GM12864 (cell line): ENCODE measurements around the gene SCN8A.
"Not testable (repeated sequence)": the region's sequence is repeated elsewhere in the genome, so short reads cannot be mapped to it uniquely, and the experiment has no call there.

Experiments
- DNase-seq: peaks from one replicate; pipeline ENCODE4 v3.0.0-alpha.2; 2011; ENCODE audit warnings: low read depth
- H3K4me3 ChIP-seq: 2 replicates; pipeline ENCODE4 v1.5.1; 2011; ENCODE audit warnings: mild to moderate bottlenecking, low read depth, low read length, control low read depth
- TF ChIP-seq, protein P1 (sequence below): IDR thresholded peaks from 2 replicates; pipeline ENCODE4 v1.5.1; 2011; ENCODE audit warnings: low read depth, mild to moderate bottlenecking, moderate library complexity, low read length, control low read depth, inconsistent platforms; ENCODE audit errors: missing control alignments

Gene SCN8A

DNA sequence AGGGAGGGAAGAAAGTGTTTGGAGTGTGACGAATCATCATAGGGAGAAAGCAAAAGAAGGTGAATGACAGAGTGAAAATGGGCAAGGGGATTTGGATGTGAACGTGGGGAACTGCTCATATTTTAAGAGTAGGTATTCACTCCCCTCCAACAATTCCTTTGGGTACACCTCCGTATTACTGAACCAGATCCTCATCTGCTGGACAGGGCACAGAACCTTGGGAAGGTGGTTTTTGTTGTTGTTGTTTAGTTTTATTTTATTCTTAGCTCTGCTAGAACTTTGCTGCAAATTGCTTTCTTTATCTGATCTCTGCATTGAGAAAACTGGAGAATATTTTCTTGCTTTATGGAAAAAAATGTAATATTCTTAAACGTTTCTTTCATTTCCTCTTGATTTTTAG, 7.1 kb downstream of the SCN8A start:
- DNase-seq, result no peak
- H3K4me3 ChIP-seq, result no peak overlapping the region
- TF ChIP-seq, protein P1, sequence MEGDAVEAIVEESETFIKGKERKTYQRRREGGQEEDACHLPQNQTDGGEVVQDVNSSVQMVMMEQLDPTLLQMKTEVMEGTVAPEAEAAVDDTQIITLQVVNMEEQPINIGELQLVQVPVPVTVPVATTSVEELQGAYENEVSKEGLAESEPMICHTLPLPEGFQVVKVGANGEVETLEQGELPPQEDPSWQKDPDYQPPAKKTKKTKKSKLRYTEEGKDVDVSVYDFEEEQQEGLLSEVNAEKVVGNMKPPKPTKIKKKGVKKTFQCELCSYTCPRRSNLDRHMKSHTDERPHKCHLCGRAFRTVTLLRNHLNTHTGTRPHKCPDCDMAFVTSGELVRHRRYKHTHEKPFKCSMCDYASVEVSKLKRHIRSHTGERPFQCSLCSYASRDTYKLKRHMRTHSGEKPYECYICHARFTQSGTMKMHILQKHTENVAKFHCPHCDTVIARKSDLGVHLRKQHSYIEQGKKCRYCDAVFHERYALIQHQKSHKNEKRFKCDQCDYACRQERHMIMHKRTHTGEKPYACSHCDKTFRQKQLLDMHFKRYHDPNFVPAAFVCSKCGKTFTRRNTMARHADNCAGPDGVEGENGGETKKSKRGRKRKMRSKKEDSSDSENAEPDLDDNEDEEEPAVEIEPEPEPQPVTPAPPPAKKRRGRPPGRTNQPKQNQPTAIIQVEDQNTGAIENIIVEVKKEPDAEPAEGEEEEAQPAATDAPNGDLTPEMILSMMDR, result no peak

DNA sequence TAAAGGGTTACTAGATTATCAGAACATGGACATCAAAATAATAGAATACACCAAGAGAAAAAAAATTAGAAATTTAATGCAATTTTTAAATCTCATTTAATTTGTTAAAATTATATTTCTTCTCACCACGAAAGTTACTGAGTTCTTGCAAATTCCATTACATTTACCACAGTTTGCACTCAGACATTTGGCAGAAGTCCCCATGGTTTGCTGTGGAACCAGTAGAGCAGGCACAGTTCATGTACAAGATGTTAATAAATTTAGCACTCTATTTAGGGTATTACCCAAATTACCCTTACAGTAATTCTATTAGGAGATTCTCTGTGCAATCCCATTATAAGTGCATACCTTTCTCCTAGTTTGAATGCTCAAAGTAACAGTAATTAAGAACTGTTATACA, 9.7 kb downstream of the SCN8A start:
- DNase-seq, result no peak
- TF ChIP-seq, protein P1, result no peak
- no peak overlapping the region for H3K4me3 ChIP-seq

DNA sequence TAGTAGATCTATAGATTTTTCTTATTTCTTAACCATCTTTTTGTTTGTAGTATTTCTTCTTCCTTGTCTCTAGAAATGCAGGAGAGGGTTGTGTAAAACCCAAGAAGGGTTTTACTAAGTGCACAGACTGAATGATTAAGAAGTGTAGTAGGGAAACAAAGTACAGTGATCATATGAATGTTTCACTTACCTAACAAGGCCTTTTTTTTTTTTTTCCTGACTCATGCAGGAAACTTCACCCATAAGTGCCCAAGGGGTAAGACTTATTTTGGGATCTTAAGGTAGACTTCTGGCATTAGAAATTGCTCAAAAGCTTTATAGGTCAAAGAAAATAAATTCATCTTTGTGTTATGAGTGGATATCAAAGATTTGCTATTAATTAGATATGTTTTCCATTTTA, 10.2 kb downstream of the SCN8A start:
- TF ChIP-seq, protein P1, result no peak
- H3K4me3 ChIP-seq, result no peak overlapping the region
- DNase-seq, result no peak

DNA sequence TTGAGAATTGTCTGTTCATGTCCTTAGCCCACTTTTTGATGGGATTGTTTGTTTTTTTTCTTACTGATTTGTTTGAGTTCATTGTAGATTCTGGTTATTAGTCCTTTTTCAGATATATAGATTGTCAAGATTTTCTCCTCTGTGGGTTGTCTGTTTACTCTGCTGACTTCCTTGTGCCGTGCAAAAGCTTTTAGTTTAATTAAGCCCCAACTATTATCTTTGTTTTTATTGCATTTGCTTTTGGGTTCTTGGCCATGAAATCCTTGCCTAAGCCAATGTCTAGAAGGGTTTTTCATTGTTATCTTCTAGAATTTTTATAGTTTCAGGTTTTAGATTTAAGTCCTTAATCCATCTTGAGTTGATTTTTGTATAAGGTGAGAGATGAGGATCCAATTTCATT, 14.9 kb downstream of the SCN8A start:
- DNase-seq, H3K4me3 ChIP-seq: not testable (repeated sequence)

DNA sequence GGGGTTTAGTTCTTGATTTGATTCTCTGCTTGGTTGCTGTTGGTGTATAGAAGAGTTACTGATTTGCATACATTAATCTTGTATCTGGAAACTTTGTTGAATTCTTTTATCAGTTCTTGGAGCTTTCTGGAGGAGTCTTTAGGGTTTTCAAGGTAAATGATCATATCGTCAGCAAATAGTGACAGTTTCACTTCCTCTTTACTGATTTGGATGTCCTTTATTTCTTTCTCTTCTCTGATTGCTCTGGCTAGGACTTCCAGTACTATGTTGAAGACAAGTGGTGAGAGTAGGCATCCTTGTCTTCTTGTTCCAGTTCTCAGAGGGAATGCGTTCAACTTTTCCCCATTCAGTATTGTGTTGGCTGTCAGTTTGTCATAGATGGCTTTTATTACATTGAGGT, 16.2 kb downstream of the SCN8A start:
- DNase-seq, H3K4me3 ChIP-seq: not testable (repeated sequence)

DNA sequence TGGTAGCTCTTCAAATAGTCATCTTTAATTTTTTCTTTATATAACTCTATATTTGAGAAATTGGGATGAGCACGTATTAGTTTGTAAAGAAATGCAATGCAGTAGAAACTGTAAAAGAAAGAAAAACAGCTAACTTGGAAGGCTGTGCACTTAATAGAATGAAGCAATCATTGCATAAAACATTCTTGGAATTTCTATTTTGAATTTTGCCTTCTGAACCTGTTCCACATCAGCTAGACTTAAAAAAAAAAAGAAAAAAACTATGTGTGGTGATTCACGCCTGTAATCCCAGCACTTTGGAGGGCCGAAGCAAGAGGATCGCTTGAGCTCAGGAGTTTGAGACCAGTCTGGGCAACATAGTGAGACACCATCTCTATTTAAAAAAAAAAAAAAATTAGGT, 29.4 kb downstream of the SCN8A start:
- DNase-seq, result no peak
- TF ChIP-seq, protein P1, result no peak
- no peak overlapping the region for H3K4me3 ChIP-seq

DNA sequence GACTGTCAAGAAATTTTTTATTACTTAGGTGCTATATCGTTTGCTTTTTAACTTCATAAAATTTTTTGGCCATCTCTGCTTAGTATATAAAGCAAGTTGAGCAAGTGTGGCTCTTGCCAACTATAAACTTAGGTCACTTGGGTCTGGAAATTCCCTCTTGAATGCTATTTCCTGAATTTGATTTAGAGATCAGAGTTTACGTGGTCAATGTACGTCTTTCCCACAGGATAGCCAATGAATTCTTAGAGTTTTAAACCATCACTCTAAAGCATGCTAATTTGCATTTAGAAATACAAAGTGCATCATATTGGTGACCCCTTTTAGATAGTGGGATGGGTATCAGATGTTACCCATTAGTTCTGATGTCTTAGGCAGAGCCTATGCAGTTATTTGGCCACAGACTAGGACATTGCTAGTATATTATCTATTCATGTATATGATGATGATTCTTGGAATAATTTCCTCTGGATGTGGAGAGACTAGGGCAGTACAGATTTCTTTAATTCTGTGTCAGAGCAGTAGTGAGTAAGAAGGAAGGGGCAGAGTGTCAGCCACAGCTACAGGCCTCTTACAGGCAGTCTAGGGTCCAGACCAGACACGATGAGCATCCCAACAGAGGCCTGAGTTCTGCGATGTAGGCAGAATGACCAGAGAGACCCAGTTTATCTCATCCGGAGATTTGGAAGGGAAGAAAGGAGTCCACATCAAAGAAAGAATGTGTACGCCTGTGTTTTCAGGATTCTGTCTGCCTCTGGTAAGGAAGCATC, 30.3 kb downstream of the SCN8A start:
- no peak for DNase-seq
- no peak overlapping the region for H3K4me3 ChIP-seq
- TF ChIP-seq, protein P1, result no peak

DNA sequence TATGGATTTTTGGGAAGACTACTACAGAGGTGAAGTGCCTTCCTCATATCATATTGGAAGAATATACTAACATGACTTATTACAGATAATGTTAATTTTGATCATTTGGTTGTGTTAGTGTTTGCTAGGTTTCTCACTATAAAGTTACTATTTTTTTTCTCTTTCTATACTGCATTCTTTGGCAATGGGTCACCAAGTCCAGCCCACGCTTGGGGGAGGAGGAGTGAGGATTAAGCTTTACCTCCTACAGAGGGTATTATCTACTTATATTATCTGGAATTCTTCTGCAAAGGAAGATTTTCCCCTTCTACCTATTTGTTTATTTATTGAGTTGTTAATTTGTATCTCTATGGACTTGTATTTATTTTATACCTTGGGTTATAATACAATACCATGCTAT, 31.5 kb downstream of the SCN8A start:
- H3K4me3 ChIP-seq, result no peak overlapping the region
- TF ChIP-seq, protein P1, result no peak
- no peak for DNase-seq
